Hepatocyte (in vitro differentiated cells): ENCODE results near the gene ST6GALNAC4. TPM values are rescaled to one million over a fixed set of nuclear protein-coding genes. Genes with fewer than 3 reads are reported as not detected.
A peak's percentile ranks its signal among the peaks of the same experiment; 100 is the strongest.

ENCODE experiments used
- DNase-seq: peaks from one replicate; pipeline ENCODE4 v3.0.0-alpha.2; 2016; ENCODE audit warnings: low spot score
- H2AFZ ChIP-seq: fragments of 200-600 bp; sonication (generic); 2 replicates; pipeline ENCODE4 v1.6.0; 2016; ENCODE audit warnings: antibody characterized with exemption, mild to moderate bottlenecking
- H3K27ac ChIP-seq: fragments of 200-600 bp; sonication (generic); 2 replicates; pipeline ENCODE4 v1.5.1; 2016; ENCODE audit warnings: mild to moderate bottlenecking
- H3K27me3 ChIP-seq: fragments of 200-600 bp; sonication (generic); 2 replicates; pipeline ENCODE4 v1.6.1; 2016
- H3K36me3 ChIP-seq: fragments of 200-600 bp; sonication (generic); replicated peaks from 2 replicates; pipeline ENCODE4 v1.5.1; 2016; ENCODE audit warnings: low read depth; ENCODE audit not compliant: insufficient read depth
- H3K4me1 ChIP-seq: fragments of 200-600 bp; sonication (generic); 2 replicates; pipeline ENCODE4 v1.5.1; 2016; ENCODE audit warnings: mild to moderate bottlenecking, moderate library complexity; ENCODE audit not compliant: insufficient read depth
- H3K4me2 ChIP-seq: fragments of 200-600 bp; sonication (generic); 2 replicates; pipeline ENCODE4 v1.6.0; 2016
- H3K4me3 ChIP-seq: fragments of 200-600 bp; sonication (generic); 2 replicates; pipeline ENCODE4 v1.5.1; 2016; ENCODE audit warnings: mild to moderate bottlenecking
- H3K79me2 ChIP-seq: fragments of 200-600 bp; sonication (generic); 2 replicates; pipeline ENCODE4 v1.6.0; 2017; ENCODE audit warnings: mild to moderate bottlenecking
- H3K9me2 ChIP-seq: fragments of 200-600 bp; sonication (generic); replicated peaks from 2 replicates; pipeline ENCODE4 v1.6.0; 2017; ENCODE audit warnings: mild to moderate bottlenecking; ENCODE audit not compliant: insufficient read depth
- H3K9me3 ChIP-seq: fragments of 200-600 bp; sonication (generic); 2 replicates; pipeline ENCODE4 v1.5.1; 2016; ENCODE audit warnings: low read depth, mild to moderate bottlenecking
- H4K20me1 ChIP-seq: fragments of 200-600 bp; sonication (generic); 2 replicates; pipeline ENCODE4 v1.6.0; 2016; ENCODE audit warnings: mild to moderate bottlenecking; ENCODE audit not compliant: insufficient read depth, poor library complexity, severe bottlenecking
- CTCF ChIP-seq: fragments of 200-600 bp; sonication (generic); IDR thresholded peaks from 2 replicates; pipeline ENCODE4 v1.5.1; 2016; ENCODE audit warnings: antibody characterized with exemption, mild to moderate bottlenecking; ENCODE audit not compliant: poor library complexity
- EZH2 ChIP-seq: fragments of 200-600 bp; sonication (generic); IDR thresholded peaks from 2 replicates; pipeline ENCODE4 v1.6.1; 2016; ENCODE audit warnings: antibody characterized with exemption, mild to moderate bottlenecking, borderline replicate concordance
- EZH2phosphoT487 ChIP-seq: fragments of 200-600 bp; sonication (generic); IDR thresholded peaks from one replicate; pipeline ENCODE4 v1.6.1; 2018; ENCODE audit warnings: antibody characterized with exemption, mild to moderate bottlenecking, low read depth, moderate library complexity; ENCODE audit not compliant: unreplicated experiment, severe bottlenecking
- WGBS: methylation state at CpG from one replicate; pipeline ENCODE4 v1.1.6; 2016; ENCODE audit warnings: low lambda C conversion rate; ENCODE audit errors: missing lambda C conversion rate; 5-methylcytosine and 5-hydroxymethylcytosine counted together
- polyA plus RNA-seq: library from polyadenylated mRNA; unstranded; fragments of >200 nt; fragmentation: Nextera tagmentation; extraction: Ambion mirVana; gene quantifications from 2 replicates; pipeline ENCODE4 v1.2.1, GENCODE V29; 2016
- total RNA-seq: library from RNA; depleted of rRNA; stranded (reverse); fragments of >200 nt; gene quantifications from 2 replicates; pipeline ENCODE4 v1.2.3, GENCODE V29; 2014

ST6GALNAC4 gene
- total and polyA plus RNA-seq, 2 experiments from 2014 or later, result 14.3 to 14.6 TPM

GRCh38 chr9:127960410-127961154 lies 43.7 kb upstream of the ST6GALNAC4 start:
- Histone ChIP-seq H3K27ac (peak overlapping the region; percentile 87), H3K4me2 (peak overlapping the region; percentile 55), H3K27me3 (no peaks in the 10 kb centered on the region), H4K20me1 (peaks cover 23% of the 10 kb centered on the region), H2AFZ (no peak overlapping the region), H3K36me3 (no peaks in the 10 kb centered on the region), H3K9me2 (no peaks in the 10 kb centered on the region), H3K4me3 (no peak overlapping the region), H3K9me3 (no peaks in the 10 kb centered on the region), H3K79me2 (peaks cover 92% of the 10 kb centered on the region), H3K4me1 (peaks cover 59% of the 10 kb centered on the region)
- no peak for TF ChIP-seq EZH2phosphoT487
- TF ChIP-seq CTCF, result no peak
- TF ChIP-seq EZH2, result no peak
- DNase-seq, result no peak
- WGBS, result 66% methylated on average over 11 of the region's 11 CpGs

GRCh38 chr9:127959841-127960409 lies 43.1 kb upstream of the ST6GALNAC4 start:
- H3K4me2 ChIP-seq, result peak overlapping the region; percentile 55
- no peak overlapping the region for H3K4me3 ChIP-seq
- H3K79me2 ChIP-seq, result peaks cover 96% of the 10 kb centered on the region
- H2AFZ ChIP-seq, result no peak overlapping the region
- H3K4me1 ChIP-seq, result peaks cover 60% of the 10 kb centered on the region
- 90% methylated on average over 2 of the region's 2 CpGs for WGBS
- no peak for DNase-seq
- no peaks in the 10 kb centered on the region for H3K36me3 ChIP-seq
- H3K9me2 ChIP-seq, result no peaks in the 10 kb centered on the region
- peak overlapping the region; percentile 87 for H3K27ac ChIP-seq
- no peak for TF ChIP-seq EZH2
- no peak for TF ChIP-seq CTCF
- TF ChIP-seq EZH2phosphoT487, result no peak
- H3K27me3 ChIP-seq, result no peaks in the 10 kb centered on the region
- H4K20me1 ChIP-seq, result peaks cover 30% of the 10 kb centered on the region
- no peaks in the 10 kb centered on the region for H3K9me3 ChIP-seq

GRCh38 chr9:127959398-127959797 lies 42.6 kb upstream of the ST6GALNAC4 start:
- Histone ChIP-seq H3K79me2 (peaks cover 97% of the 10 kb centered on the region), H3K9me2 (no peaks in the 10 kb centered on the region), H3K27me3 (no peaks in the 10 kb centered on the region), H3K4me3 (no peak overlapping the region), H3K4me1 (peaks cover 60% of the 10 kb centered on the region), H2AFZ (no peak overlapping the region), H3K4me2 (no peak overlapping the region), H3K27ac (peak overlapping the region; percentile 87), H4K20me1 (peaks cover 31% of the 10 kb centered on the region), H3K9me3 (no peaks in the 10 kb centered on the region), H3K36me3 (no peaks in the 10 kb centered on the region)
- TF ChIP-seq EZH2phosphoT487, result no peak
- no peak for TF ChIP-seq EZH2
- no peak for TF ChIP-seq CTCF
- WGBS, result 99% methylated on average over 4 of the region's 4 CpGs
- DNase-seq, result no peak
